Spleen (tissue), 7 donors: ENCODE data around the gene FHIT.

Experiments used
- POLR2A ChIP-seq, 3 donors: fragments of 450-650 bp; IDR thresholded peaks; one replicate each; pipeline ENCODE4 v1.5.1; 2017; ENCODE audit warnings: antibody characterized with exemption in 3 of 3, mild to moderate bottlenecking in 1 of 3
- POLR2AphosphoS5 ChIP-seq, 3 donors: sonication (generic); formaldehyde crosslinking; IDR thresholded peaks; one replicate each; pipeline ENCODE4 v1.5.1; 2017; ENCODE audit warnings: antibody characterized with exemption in 3 of 3
- TF ChIP-seq, protein P1 (sequence below), 11 experiments: fragments of 200-600 bp in 7 of 11; fragments of 450-650 bp in 4 of 11; sonication (generic) in 4 of 11; IDR thresholded peaks in 8 of 11; conservative IDR thresholded peaks in 3 of 11; 1 replicate in 7 of 11; 2 replicates in 4 of 11; pipeline versions ENCODE4 v1.4.0 to v1.8.0; 2016 to 2021; ENCODE audit warnings: antibody characterized with exemption in 11 of 11, inconsistent platforms in 4 of 11, mild to moderate bottlenecking in 1 of 11
- donor health status: DM: no; HTN: no; CAD: no; lungs with moderate emphysema.
- donor health status: DM: no; HTN: no; CAD: no.
- donor health status: DM: no; HTN: no; CAD: no.

DNA sequence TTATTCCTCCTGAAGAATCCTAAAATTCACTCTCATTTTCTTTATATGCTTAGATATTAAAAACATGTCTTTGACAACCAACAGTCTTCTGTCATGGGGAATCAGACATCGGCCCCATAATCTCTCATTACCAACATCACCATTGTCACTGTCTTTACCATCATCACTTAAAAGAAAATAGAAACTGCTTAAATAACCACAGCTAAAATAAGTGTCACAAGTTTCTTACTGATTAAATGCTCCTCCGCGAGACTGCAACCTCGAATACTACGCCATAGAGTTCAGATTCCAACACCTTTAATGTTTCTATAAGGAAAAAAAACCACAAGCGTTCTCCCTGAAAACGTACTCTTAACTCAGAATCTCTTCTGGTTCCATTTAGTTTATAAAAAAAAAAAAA, 1223.9 kb downstream of the FHIT start:
- no peak for TF ChIP-seq POLR2AphosphoS5 (IDR thresholded peaks at IDR 0.05)
- TF ChIP-seq, protein P1, sequence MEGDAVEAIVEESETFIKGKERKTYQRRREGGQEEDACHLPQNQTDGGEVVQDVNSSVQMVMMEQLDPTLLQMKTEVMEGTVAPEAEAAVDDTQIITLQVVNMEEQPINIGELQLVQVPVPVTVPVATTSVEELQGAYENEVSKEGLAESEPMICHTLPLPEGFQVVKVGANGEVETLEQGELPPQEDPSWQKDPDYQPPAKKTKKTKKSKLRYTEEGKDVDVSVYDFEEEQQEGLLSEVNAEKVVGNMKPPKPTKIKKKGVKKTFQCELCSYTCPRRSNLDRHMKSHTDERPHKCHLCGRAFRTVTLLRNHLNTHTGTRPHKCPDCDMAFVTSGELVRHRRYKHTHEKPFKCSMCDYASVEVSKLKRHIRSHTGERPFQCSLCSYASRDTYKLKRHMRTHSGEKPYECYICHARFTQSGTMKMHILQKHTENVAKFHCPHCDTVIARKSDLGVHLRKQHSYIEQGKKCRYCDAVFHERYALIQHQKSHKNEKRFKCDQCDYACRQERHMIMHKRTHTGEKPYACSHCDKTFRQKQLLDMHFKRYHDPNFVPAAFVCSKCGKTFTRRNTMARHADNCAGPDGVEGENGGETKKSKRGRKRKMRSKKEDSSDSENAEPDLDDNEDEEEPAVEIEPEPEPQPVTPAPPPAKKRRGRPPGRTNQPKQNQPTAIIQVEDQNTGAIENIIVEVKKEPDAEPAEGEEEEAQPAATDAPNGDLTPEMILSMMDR (IDR thresholded peaks at IDR 0.05 in 8 of 11, conservative IDR thresholded peaks at IDR 0.05 in 3 of 11) = no peak
- no peak for TF ChIP-seq POLR2A (IDR thresholded peaks at IDR 0.05)
